GM21529 (cell line): ENCODE data around the gene LHFPL3.
A peak's percentile ranks its signal among the peaks of the same experiment; 100 is the strongest.
"Not testable (repeated sequence)": the region's sequence is repeated elsewhere in the genome, so short reads cannot be mapped to it uniquely, and the experiment has no call there.

Experiments used
- ATAC-seq: cut with Tn5 transposase; IDR thresholded peaks from one replicate; pipeline ENCODE4 v1.9.1; 2021; ENCODE audit not compliant: unreplicated experiment

Gene LHFPL3

GRCh38 chr7:104886651-104887050, 558.2 kb downstream of the LHFPL3 start:
- ATAC-seq, result no peak

- no peak for ATAC-seq
Observed at GRCh38 chr7:104890216-104890615, 561.8 kb downstream of the LHFPL3 start.

GRCh38 chr7:104891949-104892348, 563.5 kb downstream of the LHFPL3 start:
- ATAC-seq, result no peak

GRCh38 chr7:104894314-104894713, 565.9 kb downstream of the LHFPL3 start:
- no peak for ATAC-seq

GRCh38 chr7:104894726-104895521, 566.5 kb downstream of the LHFPL3 start:
- ATAC-seq, result peak; percentile 7

- peak; percentile 45 for ATAC-seq
Observed at GRCh38 chr7:104895522-104896236, 567.3 kb downstream of the LHFPL3 start.

- ATAC-seq, result no peak
Observed at GRCh38 chr7:104898434-104898833, 570.0 kb downstream of the LHFPL3 start.

- ATAC-seq, result no peak
Observed at GRCh38 chr7:104900525-104901239, 572.3 kb downstream of the LHFPL3 start.

GRCh38 chr7:104901240-104901619, 572.8 kb downstream of the LHFPL3 start:
- no peak for ATAC-seq

GRCh38 chr7:104902183-104902582, 573.8 kb downstream of the LHFPL3 start:
- no peak for ATAC-seq

- ATAC-seq, result no peak
Observed at GRCh38 chr7:104903044-104903443, 574.6 kb downstream of the LHFPL3 start.

GRCh38 chr7:104903846-104904245, 575.4 kb downstream of the LHFPL3 start:
- ATAC-seq, result no peak

- no peak for ATAC-seq
Observed at GRCh38 chr7:104906032-104906431, 577.6 kb downstream of the LHFPL3 start.

GRCh38 chr7:104906556-104906955, 578.2 kb downstream of the LHFPL3 start:
- no peak for ATAC-seq

- ATAC-seq, result no peak
Observed at GRCh38 chr7:104908636-104909035, 580.2 kb downstream of the LHFPL3 start.

GRCh38 chr7:104909096-104909495, 580.7 kb downstream of the LHFPL3 start:
- ATAC-seq, result no peak

- ATAC-seq, result no peak
Observed at GRCh38 chr7:104914421-104914820, 586.0 kb downstream of the LHFPL3 start.

- ATAC-seq, result no peak
Observed at GRCh38 chr7:104921596-104921995, 593.2 kb downstream of the LHFPL3 start.

- peak; percentile 10 for ATAC-seq
Observed at GRCh38 chr7:104922182-104923009, 594.0 kb downstream of the LHFPL3 start.

- peak; percentile 94 for ATAC-seq
Observed at GRCh38 chr7:104923010-104923421, 594.6 kb downstream of the LHFPL3 start.

GRCh38 chr7:104926189-104926588, 597.8 kb downstream of the LHFPL3 start:
- not testable (repeated sequence) for ATAC-seq
